ENCODE results near the gene OMP.

The OMP gene

GRCh38 chr11:77103319-77103718 is 679 bp downstream of the OMP start:
- DNase-seq (ENCODE audit: low read depth in 3 of 3, low spot score in 1 of 3): no peak

GRCh38 chr11:77104727-77105126 is 2.1 kb downstream of the OMP start:
- DNase-seq (ENCODE audit: low read depth in 3 of 3, low spot score in 1 of 3): no peak

GRCh38 chr11:77106321-77106720 is 3.7 kb downstream of the OMP start:
- DNase-seq (ENCODE audit: low read depth in 3 of 3, low spot score in 1 of 3): no peak

GRCh38 chr11:77106759-77107158 is 4.1 kb downstream of the OMP start:
- no peak for DNase-seq (ENCODE audit: low read depth in 3 of 3, low spot score in 1 of 3)

- no peak for DNase-seq (ENCODE audit: low read depth in 3 of 3, low spot score in 1 of 3)
Measured at GRCh38 chr11:77107950-77108349, 5.3 kb downstream of the OMP start.

- DNase-seq (ENCODE audit: low read depth in 3 of 3, low spot score in 1 of 3): no peak
Measured at GRCh38 chr11:77108436-77108835, 5.8 kb downstream of the OMP start.

GRCh38 chr11:77109236-77110019 is 6.8 kb downstream of the OMP start:
- DNase-seq (ENCODE audit: low read depth in 3 of 3, low spot score in 1 of 3): no peak

- DNase-seq (ENCODE audit: low read depth in 3 of 3, low spot score in 1 of 3): no peak
Measured at GRCh38 chr11:77110836-77111235, 8.2 kb downstream of the OMP start.

GRCh38 chr11:77111277-77111676 is 8.6 kb downstream of the OMP start:
- no peak for DNase-seq (ENCODE audit: low read depth in 3 of 3, low spot score in 1 of 3)

- no peak for DNase-seq (ENCODE audit: low read depth in 3 of 3, low spot score in 1 of 3)
Measured at GRCh38 chr11:77111946-77112345, 9.3 kb downstream of the OMP start.

- DNase-seq (ENCODE audit: low read depth in 3 of 3, low spot score in 1 of 3): no peak
Measured at GRCh38 chr11:77112641-77113381, 10.2 kb downstream of the OMP start.

- no peak for DNase-seq (ENCODE audit: low read depth in 3 of 3, low spot score in 1 of 3)
Measured at GRCh38 chr11:77113382-77114088, 10.9 kb downstream of the OMP start.

GRCh38 chr11:77114089-77114463 is 11.4 kb downstream of the OMP start:
- DNase-seq (ENCODE audit: low read depth in 3 of 3, low spot score in 1 of 3): no peak

GRCh38 chr11:77115181-77115611 is 12.6 kb downstream of the OMP start:
- DNase-seq (ENCODE audit: low read depth in 3 of 3, low spot score in 1 of 3): no peak

- no peak for DNase-seq (ENCODE audit: low read depth in 3 of 3, low spot score in 1 of 3)
Measured at GRCh38 chr11:77115956-77116355, 13.3 kb downstream of the OMP start.

- DNase-seq (ENCODE audit: low read depth in 3 of 3, low spot score in 1 of 3): no peak
Measured at GRCh38 chr11:77117492-77117891, 14.9 kb downstream of the OMP start.

- no peak for DNase-seq (ENCODE audit: low read depth in 3 of 3, low spot score in 1 of 3)
Measured at GRCh38 chr11:77118086-77118485, 15.4 kb downstream of the OMP start.

- DNase-seq (ENCODE audit: low read depth in 3 of 3, low spot score in 1 of 3): no peak
Measured at GRCh38 chr11:77118971-77119370, 16.3 kb downstream of the OMP start.

- DNase-seq (ENCODE audit: low read depth in 3 of 3, low spot score in 1 of 3): no peak
Measured at GRCh38 chr11:77119531-77119936, 16.9 kb downstream of the OMP start.

- DNase-seq (ENCODE audit: low read depth in 3 of 3, low spot score in 1 of 3): no peak
Measured at GRCh38 chr11:77120571-77120970, 17.9 kb downstream of the OMP start.

GRCh38 chr11:77121096-77121640 is 18.5 kb downstream of the OMP start:
- DNase-seq (ENCODE audit: low read depth in 3 of 3, low spot score in 1 of 3): no peak
